GM19351 (cell line): ENCODE data around the gene PNO1.
A peak's percentile ranks its signal among the peaks of the same experiment; 100 is the strongest.
"Not testable (repeated sequence)": the region's sequence is repeated elsewhere in the genome, so short reads cannot be mapped to it uniquely, and the experiment has no call there.

ENCODE experiments used
- ATAC-seq: cut with Tn5 transposase; IDR thresholded peaks from one replicate; pipeline ENCODE4 v1.9.1; 2021; ENCODE audit warnings: mild to moderate bottlenecking, moderate library complexity; ENCODE audit not compliant: unreplicated experiment

PNO1 gene

DNA sequence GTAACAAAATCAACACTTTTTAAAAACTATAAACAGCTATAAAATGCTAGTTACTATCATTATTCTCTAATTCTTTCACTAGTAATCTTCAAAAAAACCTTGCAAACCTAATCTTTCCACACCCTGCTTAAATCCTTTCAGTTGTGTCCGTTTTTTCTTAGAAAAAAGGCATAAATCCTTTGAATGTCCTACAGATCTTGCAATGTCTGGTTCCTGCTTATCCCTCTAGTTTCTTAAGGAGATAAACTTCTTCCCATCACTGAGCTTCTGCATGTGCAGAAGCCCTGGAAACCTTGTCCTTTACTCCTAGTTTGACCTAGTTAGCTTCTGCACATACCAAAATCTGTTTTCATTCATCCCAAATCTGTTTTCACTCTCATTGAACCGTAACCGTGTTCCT lies 1.3 kb upstream of the PNO1 start:
- ATAC-seq: no peak

- ATAC-seq: peak; percentile 29
These were observed 686 bp upstream of the PNO1 start for GRCh38 chr2:68157002-68157401.

GRCh38 chr2:68158134-68158447 lies 403 bp downstream of the PNO1 start:
- ATAC-seq: no peak

DNA sequence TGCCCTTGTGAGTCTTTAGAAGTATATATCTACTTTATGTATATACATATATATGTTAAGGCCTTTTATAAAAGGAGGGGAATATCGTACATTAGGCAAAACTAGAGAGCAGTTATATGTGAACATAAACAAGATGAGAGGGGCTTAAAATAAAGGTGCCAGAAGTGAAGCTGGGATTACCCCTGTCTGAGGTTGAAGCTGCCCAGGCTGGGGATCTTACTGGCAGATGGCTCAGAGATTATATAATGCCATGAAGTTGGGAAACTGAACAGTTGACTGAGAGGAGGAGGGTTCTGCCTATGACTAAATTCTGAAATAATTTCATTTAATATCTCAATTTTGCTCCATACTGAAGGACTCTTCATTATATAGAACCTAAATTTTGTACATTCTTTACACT lies 6.0 kb downstream of the PNO1 start:
- no peak for ATAC-seq

GRCh38 chr2:68167186-68167585 lies 9.5 kb downstream of the PNO1 start:
- ATAC-seq: no peak

- ATAC-seq: no peak
These were observed 11.6 kb downstream of the PNO1 start for GRCh38 chr2:68169308-68169707.

- no peak for ATAC-seq
These were observed 13.5 kb downstream of the PNO1 start for GRCh38 chr2:68171146-68171545.

GRCh38 chr2:68171684-68172083 lies 14.0 kb downstream of the PNO1 start:
- ATAC-seq: no peak

GRCh38 chr2:68172521-68172920 lies 14.8 kb downstream of the PNO1 start:
- no peak for ATAC-seq

- ATAC-seq: no peak
These were observed 15.5 kb downstream of the PNO1 start for GRCh38 chr2:68172990-68173700.

- not testable (repeated sequence) for ATAC-seq
These were observed 17.5 kb downstream of the PNO1 start for GRCh38 chr2:68175210-68175609.

DNA sequence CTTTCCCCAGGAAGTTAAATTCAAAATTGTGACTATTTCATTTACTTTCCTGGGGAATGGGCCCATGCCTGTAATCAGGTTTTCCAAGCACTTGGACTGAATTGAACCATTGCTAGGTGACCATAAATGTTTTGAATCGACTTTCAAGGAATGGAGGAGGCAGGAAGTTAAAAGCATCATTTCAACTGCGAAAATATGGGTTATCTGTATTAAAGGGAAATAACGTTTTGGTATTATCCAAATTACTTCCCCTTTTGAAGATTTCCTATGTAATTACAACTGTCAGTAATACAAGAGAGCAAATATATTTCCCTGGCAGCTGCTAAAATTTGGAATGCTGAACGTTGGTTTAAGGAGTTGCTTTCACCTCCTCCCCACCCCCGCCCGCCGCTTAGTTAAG lies 19.0 kb downstream of the PNO1 start:
- no peak for ATAC-seq

DNA sequence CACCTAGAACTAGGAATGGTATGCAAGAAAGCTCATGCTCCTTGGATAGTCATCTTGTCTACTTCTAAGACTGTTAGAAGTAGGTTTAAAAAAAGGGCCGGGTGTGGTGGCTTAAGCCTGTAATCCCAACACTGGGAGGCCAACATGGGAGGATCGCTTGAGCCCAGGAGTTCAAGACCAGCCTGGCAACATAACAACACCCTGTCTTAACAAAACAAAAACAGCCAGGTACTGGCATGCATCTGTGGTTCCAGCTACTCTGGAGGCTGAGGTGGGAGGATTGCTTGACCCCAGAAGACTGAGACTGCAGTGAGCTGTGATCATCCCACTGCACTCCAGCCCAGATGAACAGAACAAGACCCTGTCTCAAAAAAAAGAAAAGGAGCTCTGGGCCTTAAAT lies 19.9 kb downstream of the PNO1 start:
- ATAC-seq: no peak

- ATAC-seq: no peak
These were observed 20.7 kb downstream of the PNO1 start for GRCh38 chr2:68178432-68178831.

GRCh38 chr2:68178954-68179627 lies 21.4 kb downstream of the PNO1 start:
- no peak for ATAC-seq

GRCh38 chr2:68182902-68183301 lies 25.2 kb downstream of the PNO1 start:
- no peak for ATAC-seq

DNA sequence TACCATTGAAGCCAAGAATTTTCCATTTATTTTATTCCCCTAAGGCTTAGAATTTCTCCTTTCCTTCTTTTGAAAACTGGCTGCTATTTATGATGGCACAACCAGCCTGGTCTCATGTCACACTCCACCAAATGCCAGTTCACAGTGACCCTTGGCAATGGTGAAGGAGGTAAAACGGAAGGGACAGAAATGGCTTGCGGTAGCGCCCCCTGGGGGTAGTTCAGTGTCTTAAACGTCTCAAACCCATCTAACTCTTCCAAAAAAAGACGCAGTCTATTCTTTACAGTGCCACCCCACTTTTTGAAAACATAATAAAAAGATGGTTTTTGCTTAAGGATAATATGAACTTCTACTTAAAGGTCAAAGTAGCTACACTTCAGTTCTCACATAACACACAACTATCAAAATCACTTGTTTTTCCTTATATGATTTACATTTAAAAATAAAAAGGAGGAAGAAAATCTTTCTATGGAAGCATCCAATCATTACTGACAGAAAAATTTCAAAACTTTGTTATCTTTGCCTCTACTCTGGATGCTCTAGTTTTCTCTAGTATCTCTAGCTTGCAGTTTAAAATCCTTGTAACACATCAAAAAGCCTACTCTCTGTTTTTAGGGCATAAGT lies 28.0 kb downstream of the PNO1 start:
- ATAC-seq: peak; percentile 83

DNA sequence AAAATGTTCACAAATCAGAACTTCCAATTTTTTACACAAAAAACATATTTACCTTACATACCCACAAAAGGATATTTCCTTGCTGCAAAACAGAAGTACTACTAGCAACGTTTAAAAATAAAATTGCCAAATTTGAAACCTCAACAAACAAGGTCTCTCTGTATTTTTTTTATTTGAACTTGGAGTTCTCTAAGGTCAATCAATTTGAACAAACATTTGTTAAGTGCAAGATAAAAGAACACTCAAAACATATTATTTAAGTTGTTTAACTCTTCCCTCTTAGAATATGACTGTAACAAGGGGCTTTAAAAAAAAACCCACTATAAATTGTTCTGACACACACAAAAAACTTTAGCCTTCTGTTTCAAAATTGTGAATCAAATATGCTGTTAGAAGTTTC lies 29.6 kb downstream of the PNO1 start:
- ATAC-seq: no peak

DNA sequence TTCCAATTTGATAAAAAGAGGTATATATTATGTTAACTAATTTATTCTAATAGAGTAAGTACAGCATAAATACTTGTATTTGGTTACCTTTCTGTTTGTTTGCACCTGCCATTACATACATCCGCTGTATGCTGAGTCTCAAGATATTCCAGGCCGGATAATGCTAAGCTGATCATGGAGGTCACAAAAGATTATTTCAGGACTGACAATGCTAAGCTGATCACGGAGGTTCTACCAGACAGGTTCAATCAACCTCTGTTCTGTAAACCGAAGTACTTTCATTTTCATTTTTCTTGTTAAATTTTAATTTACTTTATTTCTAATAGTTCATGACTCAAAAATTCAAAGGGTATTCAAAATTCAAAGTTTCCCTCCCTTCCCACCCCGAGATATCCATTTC lies 31.1 kb downstream of the PNO1 start:
- no peak for ATAC-seq

DNA sequence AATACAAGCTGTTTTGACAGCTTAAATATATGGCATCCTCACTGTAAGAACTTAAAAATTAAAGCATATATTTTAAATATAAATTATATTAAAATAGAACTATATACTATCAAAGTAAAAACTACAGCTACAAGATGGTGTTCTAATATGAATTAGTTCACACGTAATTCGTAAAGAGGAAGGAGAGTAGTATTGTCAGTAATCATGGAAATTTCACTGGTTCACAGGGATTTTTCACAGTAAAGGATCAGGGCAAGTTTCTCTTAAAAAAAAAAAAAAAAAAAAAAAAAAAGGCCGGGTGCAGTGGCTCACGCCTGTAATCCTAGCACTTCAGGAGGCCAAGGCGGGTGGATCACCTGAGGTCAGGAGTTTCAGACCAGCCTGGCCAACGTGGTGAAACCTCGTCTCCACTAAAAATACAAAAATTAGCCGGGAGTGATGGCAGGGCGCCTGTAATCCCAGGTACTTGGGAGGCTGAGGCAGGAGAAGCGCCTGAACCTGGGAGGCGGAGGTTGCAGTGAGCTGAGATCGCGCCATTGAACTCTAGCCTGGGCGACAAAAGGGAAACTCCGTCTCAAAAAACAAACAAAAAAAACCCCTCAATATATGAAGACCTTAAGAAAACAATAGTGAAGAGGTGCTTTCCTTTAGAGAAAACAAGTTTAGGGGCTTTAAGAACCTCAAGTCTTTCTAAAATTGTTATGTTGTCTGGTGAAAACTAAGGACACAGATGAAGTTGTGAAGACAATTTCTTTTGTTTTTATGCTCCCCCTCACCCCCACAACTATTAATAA lies 32.5 kb downstream of the PNO1 start:
- ATAC-seq: no peak

DNA sequence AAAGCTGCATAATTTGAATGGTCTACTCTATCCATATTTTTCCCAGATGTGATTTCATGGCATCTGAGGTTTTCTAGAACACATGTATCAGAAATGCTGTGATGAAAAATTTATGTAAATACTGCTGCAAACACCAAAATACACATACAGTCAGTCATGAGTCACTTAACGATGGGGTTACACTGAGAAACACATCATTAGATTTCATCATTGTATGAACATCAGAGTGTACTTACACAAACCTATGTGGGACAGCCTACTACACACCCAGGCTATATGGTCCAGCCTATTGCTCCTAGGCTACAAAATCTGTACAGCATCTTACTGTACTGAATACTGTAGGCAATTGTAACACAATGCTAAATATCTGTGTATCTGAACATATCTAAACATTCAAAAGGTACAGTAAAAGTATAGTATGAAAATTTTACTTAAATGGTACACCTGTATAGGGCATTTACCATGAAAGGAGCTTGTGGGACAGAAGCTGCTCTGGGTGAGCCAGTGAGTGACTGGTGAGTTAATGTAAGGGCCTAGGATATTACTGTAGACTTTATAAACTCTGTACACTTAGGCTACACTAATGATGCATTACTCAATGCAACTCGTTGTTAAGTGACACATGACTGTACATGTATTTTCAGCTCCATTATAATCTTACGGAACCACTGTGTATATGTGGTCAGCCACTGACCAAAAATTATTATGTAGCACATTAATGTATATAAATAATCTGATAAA lies 33.5 kb downstream of the PNO1 start:
- ATAC-seq: peak; percentile 66
